Measurements from ENCODE around the gene KIF2C.

Gene KIF2C

DNA sequence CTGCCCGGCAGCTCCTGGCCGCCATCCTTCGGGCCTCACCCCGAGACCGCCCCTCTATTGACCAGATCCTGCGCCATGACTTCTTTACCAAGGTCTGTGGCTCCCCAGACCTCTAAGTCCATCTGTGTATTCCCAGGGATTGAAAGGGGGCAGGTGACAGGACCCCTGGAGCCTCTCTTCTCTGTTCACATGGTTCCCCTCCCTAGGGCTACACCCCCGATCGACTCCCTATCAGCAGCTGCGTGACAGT lies 63.4 kb downstream of the KIF2C start:
- Histone ChIP-seq H3K27ac (ENCODE audit: low read length) (peak overlapping the region; percentile 28), H3K4me1 (ENCODE audit: control insufficient read depth in 1 of 2, insufficient read depth in 2 of 2, low read length in 2 of 2) (peaks cover 16 to 37% of the 10 kb centered on the region in 2 donors), H3K27me3 (ENCODE audit: low read depth, low read length) (no peaks in the 10 kb centered on the region), H3K36me3 (ENCODE audit: control insufficient read depth in 1 of 2, insufficient read depth in 2 of 2, low read length in 2 of 2) (peaks cover 30 to 49% of the 10 kb centered on the region in 2 donors), H3K4me3 (ENCODE audit: low read depth in 1 of 2, low read length in 2 of 2) (peak overlapping the region in 1 of 2 donors; percentile 80), H3K9me3 (ENCODE audit: control insufficient read depth in 1 of 2, low read length in 2 of 2) (no peaks in the 10 kb centered on the region)

GRCh38 chr1:44803312-44804095 lies 63.9 kb downstream of the KIF2C start:
- no peaks in the 10 kb centered on the region for H3K27me3 ChIP-seq (ENCODE audit: low read depth, low read length)
- no peaks in the 10 kb centered on the region for H3K9me3 ChIP-seq (ENCODE audit: control insufficient read depth in 1 of 2, low read length in 2 of 2)
- peak overlapping the region; percentile 45 for H3K27ac ChIP-seq (ENCODE audit: low read length)
- peaks cover 30 to 53% of the 10 kb centered on the region in 2 donors for H3K36me3 ChIP-seq (ENCODE audit: control insufficient read depth in 1 of 2, insufficient read depth in 2 of 2, low read length in 2 of 2)
- H3K4me3 ChIP-seq (ENCODE audit: low read depth in 1 of 2, low read length in 2 of 2), result peak overlapping the region in 1 of 2 donors; percentile 80
- H3K4me1 ChIP-seq (ENCODE audit: control insufficient read depth in 1 of 2, insufficient read depth in 2 of 2, low read length in 2 of 2), result peaks cover 19 to 42% of the 10 kb centered on the region in 2 donors

DNA sequence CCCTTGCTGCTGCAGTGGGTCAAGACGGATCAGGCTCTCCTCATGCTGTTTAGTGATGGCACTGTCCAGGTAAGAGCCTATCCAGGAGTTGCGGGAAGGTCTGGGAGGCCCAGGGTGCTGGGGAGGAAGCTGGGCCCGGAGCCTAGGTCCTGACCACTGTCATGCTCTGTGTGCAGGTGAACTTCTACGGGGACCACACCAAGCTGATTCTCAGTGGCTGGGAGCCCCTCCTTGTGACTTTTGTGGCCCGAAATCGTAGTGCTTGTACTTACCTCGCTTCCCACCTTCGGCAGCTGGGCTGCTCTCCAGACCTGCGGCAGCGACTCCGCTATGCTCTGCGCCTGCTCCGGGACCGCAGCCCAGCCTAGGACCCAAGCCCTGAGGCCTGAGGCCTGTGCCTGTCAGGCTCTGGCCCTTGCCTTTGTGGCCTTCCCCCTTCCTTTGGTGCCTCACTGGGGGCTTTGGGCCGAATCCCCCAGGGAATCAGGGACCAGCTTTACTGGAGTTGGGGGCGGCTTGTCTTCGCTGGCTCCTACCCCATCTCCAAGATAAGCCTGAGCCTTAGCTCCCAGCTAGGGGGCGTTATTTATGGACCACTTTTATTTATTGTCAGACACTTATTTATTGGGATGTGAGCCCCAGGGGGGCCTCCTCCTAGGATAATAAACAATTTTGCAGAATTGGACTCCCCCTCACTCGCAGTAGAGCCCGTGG lies 65.8 kb downstream of the KIF2C start:
- H3K36me3 ChIP-seq (ENCODE audit: control insufficient read depth in 1 of 2, insufficient read depth in 2 of 2, low read length in 2 of 2), result peaks cover 30 to 58% of the 10 kb centered on the region in 2 donors
- no peaks in the 10 kb centered on the region for H3K27me3 ChIP-seq (ENCODE audit: low read depth, low read length)
- no peak overlapping the region for H3K27ac ChIP-seq (ENCODE audit: low read length)
- H3K4me1 ChIP-seq (ENCODE audit: control insufficient read depth in 1 of 2, insufficient read depth in 2 of 2, low read length in 2 of 2), result peaks cover 38 to 61% of the 10 kb centered on the region in 2 donors
- H3K4me3 ChIP-seq (ENCODE audit: low read depth in 1 of 2, low read length in 2 of 2), result peak overlapping the region in 1 of 2 donors; percentile 15
- no peaks in the 10 kb centered on the region for H3K9me3 ChIP-seq (ENCODE audit: control insufficient read depth in 1 of 2, low read length in 2 of 2)

DNA sequence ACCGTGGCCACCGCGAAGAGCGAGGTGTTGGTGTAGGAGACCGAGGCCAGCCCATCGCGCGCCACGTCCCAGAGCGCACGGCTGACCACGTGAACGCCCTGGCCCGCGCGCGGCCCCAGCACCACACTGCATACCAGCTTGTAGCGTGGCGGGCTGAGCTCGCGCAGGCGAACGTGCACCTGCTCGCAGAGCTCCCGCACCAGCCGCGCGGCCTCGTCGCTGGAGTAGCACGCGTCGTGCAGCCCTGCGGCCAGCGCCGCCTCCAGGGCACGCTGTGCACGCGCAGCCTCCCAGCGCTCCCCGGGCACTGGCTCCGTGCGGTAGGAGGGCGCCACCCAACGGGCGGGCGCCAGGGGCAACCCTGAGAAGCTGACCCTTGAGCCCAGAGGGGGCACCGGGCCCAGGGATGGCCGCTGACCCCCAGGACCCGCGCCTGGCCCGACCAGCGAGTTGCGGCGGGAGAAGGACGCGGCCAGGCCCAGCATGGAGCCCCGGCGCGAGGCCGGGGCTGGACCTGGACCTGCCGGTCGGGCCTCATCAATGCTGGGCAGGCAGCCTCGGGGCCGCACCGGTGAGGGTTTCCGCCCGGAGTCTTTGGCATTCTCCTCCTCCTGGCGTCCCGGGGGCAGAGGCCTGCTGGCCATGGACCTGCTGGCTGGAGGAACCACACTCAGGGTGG lies 66.5 kb downstream of the KIF2C start:
- no peaks in the 10 kb centered on the region for H3K9me3 ChIP-seq (ENCODE audit: control insufficient read depth in 1 of 2, low read length in 2 of 2)
- H3K36me3 ChIP-seq (ENCODE audit: control insufficient read depth in 1 of 2, insufficient read depth in 2 of 2, low read length in 2 of 2), result peaks cover 30 to 58% of the 10 kb centered on the region in 2 donors
- peak overlapping the region; percentile 100 for H3K27ac ChIP-seq (ENCODE audit: low read length)
- peak overlapping the region; percentile 14 to 15 for H3K4me3 ChIP-seq (ENCODE audit: low read depth in 1 of 2, low read length in 2 of 2)
- H3K4me1 ChIP-seq (ENCODE audit: control insufficient read depth in 1 of 2, insufficient read depth in 2 of 2, low read length in 2 of 2), result peaks cover 40 to 66% of the 10 kb centered on the region in 2 donors
- no peaks in the 10 kb centered on the region for H3K27me3 ChIP-seq (ENCODE audit: low read depth, low read length)

DNA sequence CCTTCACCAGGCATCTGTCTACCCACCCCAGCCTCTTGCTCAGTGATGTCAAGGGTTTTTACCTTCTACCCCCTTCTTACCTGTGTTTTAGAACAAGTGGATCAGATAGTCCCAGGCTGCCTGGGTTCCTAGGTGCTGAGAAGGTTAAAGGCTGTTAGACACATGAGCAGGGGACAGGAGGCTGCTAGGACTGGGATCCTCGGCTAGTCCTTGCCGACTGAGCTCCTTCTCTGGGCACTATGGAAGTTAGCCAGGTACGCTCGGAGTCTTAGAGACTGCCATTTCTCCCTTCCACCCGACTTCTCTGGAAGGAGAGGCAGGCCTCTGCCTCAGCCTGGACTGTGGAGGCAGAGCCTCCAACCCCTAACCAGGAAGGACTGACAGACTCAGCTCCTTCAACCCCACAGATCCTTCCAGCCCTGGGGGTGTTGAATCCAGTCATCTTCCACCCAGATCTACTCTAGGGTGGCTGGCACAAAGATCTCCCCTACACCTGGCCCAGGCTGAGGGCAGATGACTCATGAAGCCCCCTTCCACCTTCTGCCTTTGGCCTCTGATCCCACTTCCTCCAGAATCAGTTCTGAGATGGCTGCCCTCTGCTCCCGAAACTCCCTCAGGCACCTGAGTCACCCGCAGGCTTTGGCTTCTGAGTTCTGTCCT lies 67.2 kb downstream of the KIF2C start, which contains the start of gene DYNLT4:
TSS of gene DYNLT4 (minus strand) at position 648 of the 660 bp plus-strand sequence. CDS start 683 bp downstream, outside the sequence.
- Histone ChIP-seq H3K27ac (ENCODE audit: low read length) (peak within 1 kb of the TSS; percentile 100), H3K27me3 (ENCODE audit: low read depth, low read length) (no peaks in the 10 kb centered on the region), H3K4me3 (ENCODE audit: low read depth in 1 of 2, low read length in 2 of 2) (peak within 1 kb of the TSS; percentile 33 to 55), H3K36me3 (ENCODE audit: control insufficient read depth in 1 of 2, insufficient read depth in 2 of 2, low read length in 2 of 2) (peaks cover 30 to 58% of the 10 kb centered on the region in 2 donors), H3K4me1 (ENCODE audit: control insufficient read depth in 1 of 2, insufficient read depth in 2 of 2, low read length in 2 of 2) (peaks cover 40 to 71% of the 10 kb centered on the region in 2 donors), H3K9me3 (ENCODE audit: control insufficient read depth in 1 of 2, low read length in 2 of 2) (no peaks in the 10 kb centered on the region)

DNA sequence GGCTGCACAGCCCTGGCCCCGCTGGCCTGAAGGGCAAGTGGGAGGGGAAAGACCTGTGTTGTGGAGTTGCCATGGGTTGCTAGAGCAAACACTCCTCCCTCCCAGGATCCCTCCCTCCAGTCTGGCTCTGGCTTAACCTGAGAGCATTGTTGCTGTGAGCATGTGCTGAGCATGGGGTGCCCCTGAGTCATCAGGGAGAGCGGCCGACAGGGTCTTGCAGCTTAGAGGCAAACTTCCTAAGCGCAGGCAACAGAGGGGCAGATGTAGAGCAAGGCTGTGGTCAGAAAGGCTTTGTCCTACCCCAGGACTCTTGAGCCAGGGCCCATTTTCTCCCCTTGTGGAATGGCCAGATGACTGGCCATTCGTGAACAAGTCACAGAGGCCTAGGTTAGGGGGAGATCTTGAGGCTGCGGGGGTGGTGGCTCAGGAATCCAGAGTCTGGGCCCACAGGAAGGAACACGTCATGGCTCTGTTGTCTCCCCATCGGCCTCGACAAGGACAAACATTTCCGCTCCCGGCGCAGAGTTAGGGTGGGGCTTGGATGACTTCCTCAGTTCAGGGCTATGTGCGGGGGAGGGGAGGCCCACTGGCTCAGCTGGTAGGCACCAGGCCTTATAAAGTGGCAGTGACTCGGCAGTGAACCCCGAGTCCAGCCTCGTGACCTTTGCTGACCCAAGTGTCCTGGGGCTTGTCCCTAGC lies 67.9 kb downstream of the KIF2C start:
- peak overlapping the region; percentile 33 to 55 for H3K4me3 ChIP-seq (ENCODE audit: low read depth in 1 of 2, low read length in 2 of 2)
- no peaks in the 10 kb centered on the region for H3K9me3 ChIP-seq (ENCODE audit: control insufficient read depth in 1 of 2, low read length in 2 of 2)
- H3K4me1 ChIP-seq (ENCODE audit: control insufficient read depth in 1 of 2, insufficient read depth in 2 of 2, low read length in 2 of 2), result peaks cover 40 to 70% of the 10 kb centered on the region in 2 donors
- peak overlapping the region; percentile 100 for H3K27ac ChIP-seq (ENCODE audit: low read length)
- H3K27me3 ChIP-seq (ENCODE audit: low read depth, low read length), result no peaks in the 10 kb centered on the region
- H3K36me3 ChIP-seq (ENCODE audit: control insufficient read depth in 1 of 2, insufficient read depth in 2 of 2, low read length in 2 of 2), result peaks cover 29 to 57% of the 10 kb centered on the region in 2 donors

- peaks cover 40 to 71% of the 10 kb centered on the region in 2 donors for H3K4me1 ChIP-seq (ENCODE audit: control insufficient read depth in 1 of 2, insufficient read depth in 2 of 2, low read length in 2 of 2)
- H3K9me3 ChIP-seq (ENCODE audit: control insufficient read depth in 1 of 2, low read length in 2 of 2), result no peaks in the 10 kb centered on the region
- H3K27me3 ChIP-seq (ENCODE audit: low read depth, low read length), result no peaks in the 10 kb centered on the region
- peaks cover 21 to 49% of the 10 kb centered on the region in 2 donors for H3K36me3 ChIP-seq (ENCODE audit: control insufficient read depth in 1 of 2, insufficient read depth in 2 of 2, low read length in 2 of 2)
- peak within 1 kb of the TSS; percentile 37 to 55 for H3K4me3 ChIP-seq (ENCODE audit: low read depth in 1 of 2, low read length in 2 of 2)
- peak within 1 kb of the TSS; percentile 100 for H3K27ac ChIP-seq (ENCODE audit: low read length)
Measured at GRCh38 chr1:44808063-44808937, 68.7 kb downstream of the KIF2C start, which contains the start of gene BTBD19. Gene BTBD19, plus strand, starts transcription at chr1:44808523. Its CDS starts 298 bp downstream, at chr1:44808821.

GRCh38 chr1:44808938-44809917 lies 69.6 kb downstream of the KIF2C start:
- peak overlapping the region; percentile 37 to 55 for H3K4me3 ChIP-seq (ENCODE audit: low read depth in 1 of 2, low read length in 2 of 2)
- no peaks in the 10 kb centered on the region for H3K27me3 ChIP-seq (ENCODE audit: low read depth, low read length)
- no peaks in the 10 kb centered on the region for H3K9me3 ChIP-seq (ENCODE audit: control insufficient read depth in 1 of 2, low read length in 2 of 2)
- peaks cover 16 to 40% of the 10 kb centered on the region in 2 donors for H3K36me3 ChIP-seq (ENCODE audit: control insufficient read depth in 1 of 2, insufficient read depth in 2 of 2, low read length in 2 of 2)
- peak overlapping the region; percentile 100 for H3K27ac ChIP-seq (ENCODE audit: low read length)
- H3K4me1 ChIP-seq (ENCODE audit: control insufficient read depth in 1 of 2, insufficient read depth in 2 of 2, low read length in 2 of 2), result peaks cover 40 to 74% of the 10 kb centered on the region in 2 donors

DNA sequence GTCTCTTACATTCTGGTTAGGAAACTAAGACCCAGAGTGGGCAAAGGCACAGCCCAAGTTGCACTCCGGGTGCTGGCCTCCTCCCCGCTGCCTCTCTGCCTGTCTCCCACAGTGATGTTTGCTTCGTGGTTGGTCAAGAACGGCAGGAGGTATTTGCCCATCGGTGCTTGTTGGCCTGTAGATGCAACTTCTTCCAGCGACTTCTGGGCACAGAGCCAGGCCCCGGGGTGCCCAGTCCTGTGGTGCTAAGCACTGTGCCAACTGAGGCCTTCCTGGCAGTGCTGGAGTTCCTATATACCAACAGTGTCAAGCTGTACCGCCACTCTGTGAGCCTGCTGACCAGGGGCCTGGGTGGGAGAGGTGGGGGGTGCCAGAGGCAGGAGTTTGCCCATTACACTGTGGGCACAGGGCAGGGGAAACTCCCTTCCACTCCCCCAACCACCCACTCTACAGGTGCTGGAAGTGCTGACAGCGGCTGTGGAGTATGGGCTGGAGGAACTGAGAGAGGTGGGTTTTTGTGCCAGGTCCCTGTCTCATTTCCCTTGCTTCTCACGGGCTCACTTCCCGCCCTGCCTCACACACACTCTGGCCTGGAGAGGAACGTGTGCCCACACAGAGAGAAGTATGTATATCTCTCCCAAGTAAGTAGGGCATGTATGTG lies 70.6 kb downstream of the KIF2C start:
- H3K4me3 ChIP-seq (ENCODE audit: low read depth in 1 of 2, low read length in 2 of 2), result peak overlapping the region in 1 of 2 donors; percentile 55

More for the DNA sequence above, 70.6 kb downstream of the KIF2C start:
- peak overlapping the region; percentile 100 for H3K27ac ChIP-seq (ENCODE audit: low read length)
- H3K27me3 ChIP-seq (ENCODE audit: low read depth, low read length), result no peaks in the 10 kb centered on the region
- H3K36me3 ChIP-seq (ENCODE audit: control insufficient read depth in 1 of 2, insufficient read depth in 2 of 2, low read length in 2 of 2), result peaks cover 12 to 31% of the 10 kb centered on the region in 2 donors
- no peaks in the 10 kb centered on the region for H3K9me3 ChIP-seq (ENCODE audit: control insufficient read depth in 1 of 2, low read length in 2 of 2)
- peaks cover 40 to 77% of the 10 kb centered on the region in 2 donors for H3K4me1 ChIP-seq (ENCODE audit: control insufficient read depth in 1 of 2, insufficient read depth in 2 of 2, low read length in 2 of 2)

Data from muscle layer of duodenum (tissue), 2 donors.